Embryonic facial prominence (tissue), 1 donor: ENCODE data around the gene GRPEL1.
A peak's percentile ranks its signal among the peaks of the same experiment; 100 is the strongest.
"Not testable (repeated sequence)": the region's sequence is repeated elsewhere in the genome, so short reads cannot be mapped to it uniquely, and the experiment has no call there.

Source experiments
- DNase-seq: peaks from one replicate; pipeline ENCODE4 v3.0.0-alpha.2; 2016; ENCODE audit errors: extremely low spot score

GRPEL1 gene

GRCh38 chr4:7067452-7068278 lies at the start of gene GRPEL1:
TSS of gene GRPEL1 (minus strand) at chr4:7068064. CDS start at chr4:7068032, 32 bp downstream.
- DNase-seq: peak; percentile 98

- no peak for DNase-seq
Measured at GRCh38 chr4:7116705-7117104, 48.8 kb upstream of the GRPEL1 start.

- DNase-seq: no peak
Measured at GRCh38 chr4:7115557-7116340, 47.9 kb upstream of the GRPEL1 start.

- DNase-seq: no peak
Measured at GRCh38 chr4:7112656-7113055, 44.8 kb upstream of the GRPEL1 start.

- DNase-seq: no peak
Measured at GRCh38 chr4:7111441-7111840, 43.6 kb upstream of the GRPEL1 start.

- DNase-seq: no peak
Measured at GRCh38 chr4:7110546-7110945, 42.7 kb upstream of the GRPEL1 start.

- DNase-seq: no peak
Measured at GRCh38 chr4:7109169-7109568, 41.3 kb upstream of the GRPEL1 start.

- no peak for DNase-seq
Measured at GRCh38 chr4:7108660-7109059, 40.8 kb upstream of the GRPEL1 start.

- DNase-seq: no peak
Measured at GRCh38 chr4:7108046-7108625, 40.3 kb upstream of the GRPEL1 start.

GRCh38 chr4:7107166-7107905 lies 39.5 kb upstream of the GRPEL1 start:
- no peak for DNase-seq

- no peak for DNase-seq
Measured at GRCh38 chr4:7105276-7105675, 37.4 kb upstream of the GRPEL1 start.

- no peak for DNase-seq
Measured at GRCh38 chr4:7104366-7105031, 36.6 kb upstream of the GRPEL1 start.

- no peak for DNase-seq
Measured at GRCh38 chr4:7103607-7104365, 35.9 kb upstream of the GRPEL1 start.

- no peak for DNase-seq
Measured at GRCh38 chr4:7103031-7103606, 35.3 kb upstream of the GRPEL1 start.

- DNase-seq: not testable (repeated sequence)
Measured at GRCh38 chr4:7102516-7102909, 34.6 kb upstream of the GRPEL1 start.

- DNase-seq: peak; percentile 40
Measured at GRCh38 chr4:7101692-7102515, 34.0 kb upstream of the GRPEL1 start.

- DNase-seq: no peak
Measured at GRCh38 chr4:7096236-7096635, 28.4 kb upstream of the GRPEL1 start.

- no peak for DNase-seq
Measured at GRCh38 chr4:7095611-7096155, 27.8 kb upstream of the GRPEL1 start.

GRCh38 chr4:7094916-7095315 lies 27.1 kb upstream of the GRPEL1 start:
- no peak for DNase-seq
